Measurements from ENCODE around the gene PHLPP2. TPM values are rescaled to one million over a fixed set of nuclear protein-coding genes. Genes with fewer than 3 reads are reported as not detected.

PHLPP2 gene
- total and polyA plus RNA-seq, 12 donors, result 2.8 to 11.3 (median 7.7) TPM

- Histone ChIP-seq H3K36me3 (replicated peaks in 1 of 2) (peaks cover 0 to 25% of the 10 kb centered on the region in 2 donors), H3K27ac (no peak overlapping the region), H3K4me1 (replicated peaks in 1 of 2) (no peaks in the 10 kb centered on the region), H3K27me3 (no peaks in the 10 kb centered on the region), H3K4me3 (no peak overlapping the region), H3K9me3 (replicated peaks in 1 of 3) (no peaks in the 10 kb centered on the region)
- 94 to 99% (median 97%) methylated on average over 2 of the region's 2 CpGs for WGBS, 4 donors
- intact Hi-C loops (cut with DNase I), result no loop called here
- DNase-seq, result no peak
- no peak for TF ChIP-seq CTCF (IDR thresholded peaks at IDR 0.05)
- no peak for TF ChIP-seq POLR2A (IDR thresholded peaks at IDR 0.05)
These were observed 50.3 kb downstream of the PHLPP2 start for GRCh38 chr16:71674229-71674628.

- WGBS, 4 donors, result 97 to 100% (median 98%) methylated on average over 1 of the region's 1 CpG
- intact Hi-C loops (cut with DNase I), result no loop called here
- Histone ChIP-seq H3K36me3 (replicated peaks in 1 of 2) (peaks cover 0 to 31% of the 10 kb centered on the region in 2 donors), H3K4me3 (no peak overlapping the region), H3K27ac (no peak overlapping the region), H3K27me3 (no peaks in the 10 kb centered on the region), H3K9me3 (replicated peaks in 1 of 3) (no peaks in the 10 kb centered on the region), H3K4me1 (replicated peaks in 1 of 2) (no peaks in the 10 kb centered on the region)
- no peak for DNase-seq
- TF ChIP-seq POLR2A (IDR thresholded peaks at IDR 0.05), result no peak
- TF ChIP-seq CTCF (IDR thresholded peaks at IDR 0.05), result no peak
These were observed 50.9 kb downstream of the PHLPP2 start for GRCh38 chr16:71673582-71673973.

GRCh38 chr16:71672803-71673581 is 51.5 kb downstream of the PHLPP2 start:
- peaks cover 0 to 32% of the 10 kb centered on the region in 2 donors for H3K36me3 ChIP-seq (replicated peaks in 1 of 2)

GRCh38 chr16:71672125-71672524 is 52.4 kb downstream of the PHLPP2 start:
- WGBS, 4 donors, result 93 to 98% (median 94%) methylated on average over 3 of the region's 3 CpGs

More at GRCh38 chr16:71672803-71673581, 51.5 kb downstream of the PHLPP2 start:
- Histone ChIP-seq H3K4me1 (replicated peaks in 1 of 2) (no peaks in the 10 kb centered on the region), H3K27ac (no peak overlapping the region), H3K4me3 (no peak overlapping the region), H3K27me3 (no peaks in the 10 kb centered on the region), H3K9me3 (replicated peaks in 1 of 3) (no peaks in the 10 kb centered on the region)
- DNase-seq, result no peak
- TF ChIP-seq POLR2A (IDR thresholded peaks at IDR 0.05) (no peak), CTCF (IDR thresholded peaks at IDR 0.05) (no peak)
- WGBS, 4 donors, result 90 to 100% (median 96%) methylated on average over 5 of the region's 5 CpGs
- intact Hi-C loops (cut with DNase I), result no loop called here

More at GRCh38 chr16:71672125-71672524, 52.4 kb downstream of the PHLPP2 start:
- no peak for DNase-seq
- no peak overlapping the region for H3K27ac ChIP-seq
- TF ChIP-seq POLR2A (IDR thresholded peaks at IDR 0.05) (no peak), CTCF (IDR thresholded peaks at IDR 0.05) (no peak)
- intact Hi-C loops (cut with DNase I), result no loop called here
- H3K27me3 ChIP-seq, result no peaks in the 10 kb centered on the region
- H3K36me3 ChIP-seq (replicated peaks in 1 of 2), result peaks cover 0 to 32% of the 10 kb centered on the region in 2 donors
- no peaks in the 10 kb centered on the region for H3K9me3 ChIP-seq (replicated peaks in 1 of 3)
- H3K4me3 ChIP-seq, result no peak overlapping the region
- H3K4me1 ChIP-seq (replicated peaks in 1 of 2), result no peaks in the 10 kb centered on the region
